ENCODE results near the gene SLC28A1. TPM values are rescaled to one million over a fixed set of nuclear protein-coding genes. Genes with fewer than 3 reads are reported as not detected.

SLC28A1 gene
- polyA plus RNA-seq, 1 of the 3 experiments (the other 2 are of a cell fraction) = not detected

DNA sequence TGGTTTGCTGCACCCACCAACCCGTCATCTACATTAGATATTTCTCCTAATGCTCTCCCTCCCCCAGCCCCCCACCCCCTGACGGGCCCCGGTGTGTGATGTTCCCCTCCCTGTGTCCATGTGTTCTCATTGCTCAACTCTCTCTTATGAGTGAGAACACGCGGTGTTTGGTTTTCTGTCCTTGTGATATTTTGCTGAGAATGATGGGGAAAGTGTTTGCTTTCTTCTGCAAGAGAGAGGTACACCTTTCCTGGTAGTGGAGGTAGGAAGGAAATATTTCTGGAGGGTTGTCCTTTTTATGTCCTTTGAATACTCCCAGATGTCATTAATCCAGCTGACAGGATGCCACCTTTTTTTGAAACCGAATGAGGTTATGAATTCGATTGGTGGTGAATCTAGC is 10.5 kb upstream of the SLC28A1 start:
- no peak overlapping the region for H3K9ac ChIP-seq
- CTCF ChIA-PET = interaction anchor here (0.7 to 1.5 kb wide), 3 partner anchors 34 to 235 kb away, joined by 3 read pairs; partner anchors contain the start of gene NMB
- 85% methylated on average over 7 of the region's 7 CpGs for WGBS (ENCODE audit: low lambda C conversion rate)

More for the DNA sequence above, 10.5 kb upstream of the SLC28A1 start:
- Histone ChIP-seq H3K9me3 (no peaks in the 10 kb centered on the region), H3K9me2 (no peaks in the 10 kb centered on the region), H3K4me3 (ENCODE audit: low read depth in 2 of 2, low read length in 1 of 2) (no peak overlapping the region), H3K4me2 (no peak overlapping the region), H3K27me3 (ENCODE audit: insufficient read depth) (no peaks in the 10 kb centered on the region), H4K20me1 (ENCODE audit: insufficient read depth) (no peaks in the 10 kb centered on the region), H3K79me2 (ENCODE audit: insufficient read depth) (no peaks in the 10 kb centered on the region), H3K36me3 (replicated peaks in 1 of 2; ENCODE audit: control insufficient read depth in 1 of 2, insufficient read depth in 2 of 2, low read length in 1 of 2) (no peaks in the 10 kb centered on the region), H3K27ac (ENCODE audit: low read depth in 2 of 2, low read length in 1 of 2) (no peak overlapping the region), H3K4me1 (ENCODE audit: control insufficient read depth in 1 of 2, insufficient read depth in 2 of 2, low read depth in 1 of 2, low read length in 1 of 2) (peaks cover 0 to 18% of the 10 kb centered on the region in 2 experiments; a peak in 2 of 4 replicates), H3F3A (replicated peaks; ENCODE audit: insufficient read depth) (no peaks in the 10 kb centered on the region), H2AFZ (ENCODE audit: low read depth) (no peak overlapping the region)
- POLR2A ChIA-PET = no interaction called here
- TF ChIP-seq RFX5 (IDR thresholded peaks at IDR 0.05; ENCODE audit: low read length) (no peak), TEAD4 (IDR thresholded peaks at IDR 0.05; ENCODE audit: borderline replicate concordance, insufficient read depth) (no peak), EP300 (IDR thresholded peaks at IDR 0.05; ENCODE audit: borderline replicate concordance in 1 of 2, low read depth in 1 of 2, low read length in 1 of 2) (no peak), SIN3A (IDR thresholded peaks at IDR 0.05; ENCODE audit: borderline replicate concordance, low read depth, low read length) (no peak), RAD21 (IDR thresholded peaks at IDR 0.05; ENCODE audit: low read length) (no peak), JUND (IDR thresholded peaks at IDR 0.05) (no peak), MXI1 (IDR thresholded peaks at IDR 0.05; ENCODE audit: low read depth, low read length) (no peak), FOSL2 (IDR thresholded peaks at IDR 0.05; ENCODE audit: borderline replicate concordance, low read depth) (no peak), YY1 (IDR thresholded peaks at IDR 0.05; ENCODE audit: low read depth) (no peak), RCOR1 (IDR thresholded peaks at IDR 0.05; ENCODE audit: low read length) (no peak)
- TF ChIP-seq, protein P1, sequence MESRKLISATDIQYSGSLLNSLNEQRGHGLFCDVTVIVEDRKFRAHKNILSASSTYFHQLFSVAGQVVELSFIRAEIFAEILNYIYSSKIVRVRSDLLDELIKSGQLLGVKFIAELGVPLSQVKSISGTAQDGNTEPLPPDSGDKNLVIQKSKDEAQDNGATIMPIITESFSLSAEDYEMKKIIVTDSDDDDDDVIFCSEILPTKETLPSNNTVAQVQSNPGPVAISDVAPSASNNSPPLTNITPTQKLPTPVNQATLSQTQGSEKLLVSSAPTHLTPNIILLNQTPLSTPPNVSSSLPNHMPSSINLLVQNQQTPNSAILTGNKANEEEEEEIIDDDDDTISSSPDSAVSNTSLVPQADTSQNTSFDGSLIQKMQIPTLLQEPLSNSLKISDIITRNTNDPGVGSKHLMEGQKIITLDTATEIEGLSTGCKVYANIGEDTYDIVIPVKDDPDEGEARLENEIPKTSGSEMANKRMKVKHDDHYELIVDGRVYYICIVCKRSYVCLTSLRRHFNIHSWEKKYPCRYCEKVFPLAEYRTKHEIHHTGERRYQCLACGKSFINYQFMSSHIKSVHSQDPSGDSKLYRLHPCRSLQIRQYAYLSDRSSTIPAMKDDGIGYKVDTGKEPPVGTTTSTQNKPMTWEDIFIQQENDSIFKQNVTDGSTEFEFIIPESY (IDR thresholded peaks at IDR 0.05; ENCODE audit: borderline replicate concordance, low read depth) = no peak
- TF ChIP-seq, protein P2, sequence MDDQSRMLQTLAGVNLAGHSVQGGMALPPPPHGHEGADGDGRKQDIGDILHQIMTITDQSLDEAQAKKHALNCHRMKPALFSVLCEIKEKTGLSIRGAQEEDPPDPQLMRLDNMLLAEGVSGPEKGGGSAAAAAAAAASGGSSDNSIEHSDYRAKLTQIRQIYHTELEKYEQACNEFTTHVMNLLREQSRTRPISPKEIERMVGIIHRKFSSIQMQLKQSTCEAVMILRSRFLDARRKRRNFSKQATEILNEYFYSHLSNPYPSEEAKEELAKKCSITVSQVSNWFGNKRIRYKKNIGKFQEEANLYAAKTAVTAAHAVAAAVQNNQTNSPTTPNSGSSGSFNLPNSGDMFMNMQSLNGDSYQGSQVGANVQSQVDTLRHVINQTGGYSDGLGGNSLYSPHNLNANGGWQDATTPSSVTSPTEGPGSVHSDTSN (IDR thresholded peaks at IDR 0.05) = no peak
- TF ChIP-seq, protein P3, sequence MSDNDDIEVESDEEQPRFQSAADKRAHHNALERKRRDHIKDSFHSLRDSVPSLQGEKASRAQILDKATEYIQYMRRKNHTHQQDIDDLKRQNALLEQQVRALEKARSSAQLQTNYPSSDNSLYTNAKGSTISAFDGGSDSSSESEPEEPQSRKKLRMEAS (IDR thresholded peaks at IDR 0.05; ENCODE audit: low read depth) = no peak
- TF ChIP-seq, protein P4, sequence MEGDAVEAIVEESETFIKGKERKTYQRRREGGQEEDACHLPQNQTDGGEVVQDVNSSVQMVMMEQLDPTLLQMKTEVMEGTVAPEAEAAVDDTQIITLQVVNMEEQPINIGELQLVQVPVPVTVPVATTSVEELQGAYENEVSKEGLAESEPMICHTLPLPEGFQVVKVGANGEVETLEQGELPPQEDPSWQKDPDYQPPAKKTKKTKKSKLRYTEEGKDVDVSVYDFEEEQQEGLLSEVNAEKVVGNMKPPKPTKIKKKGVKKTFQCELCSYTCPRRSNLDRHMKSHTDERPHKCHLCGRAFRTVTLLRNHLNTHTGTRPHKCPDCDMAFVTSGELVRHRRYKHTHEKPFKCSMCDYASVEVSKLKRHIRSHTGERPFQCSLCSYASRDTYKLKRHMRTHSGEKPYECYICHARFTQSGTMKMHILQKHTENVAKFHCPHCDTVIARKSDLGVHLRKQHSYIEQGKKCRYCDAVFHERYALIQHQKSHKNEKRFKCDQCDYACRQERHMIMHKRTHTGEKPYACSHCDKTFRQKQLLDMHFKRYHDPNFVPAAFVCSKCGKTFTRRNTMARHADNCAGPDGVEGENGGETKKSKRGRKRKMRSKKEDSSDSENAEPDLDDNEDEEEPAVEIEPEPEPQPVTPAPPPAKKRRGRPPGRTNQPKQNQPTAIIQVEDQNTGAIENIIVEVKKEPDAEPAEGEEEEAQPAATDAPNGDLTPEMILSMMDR (IDR thresholded peaks at IDR 0.05) = no peak
- TF ChIP-seq, protein P5, sequence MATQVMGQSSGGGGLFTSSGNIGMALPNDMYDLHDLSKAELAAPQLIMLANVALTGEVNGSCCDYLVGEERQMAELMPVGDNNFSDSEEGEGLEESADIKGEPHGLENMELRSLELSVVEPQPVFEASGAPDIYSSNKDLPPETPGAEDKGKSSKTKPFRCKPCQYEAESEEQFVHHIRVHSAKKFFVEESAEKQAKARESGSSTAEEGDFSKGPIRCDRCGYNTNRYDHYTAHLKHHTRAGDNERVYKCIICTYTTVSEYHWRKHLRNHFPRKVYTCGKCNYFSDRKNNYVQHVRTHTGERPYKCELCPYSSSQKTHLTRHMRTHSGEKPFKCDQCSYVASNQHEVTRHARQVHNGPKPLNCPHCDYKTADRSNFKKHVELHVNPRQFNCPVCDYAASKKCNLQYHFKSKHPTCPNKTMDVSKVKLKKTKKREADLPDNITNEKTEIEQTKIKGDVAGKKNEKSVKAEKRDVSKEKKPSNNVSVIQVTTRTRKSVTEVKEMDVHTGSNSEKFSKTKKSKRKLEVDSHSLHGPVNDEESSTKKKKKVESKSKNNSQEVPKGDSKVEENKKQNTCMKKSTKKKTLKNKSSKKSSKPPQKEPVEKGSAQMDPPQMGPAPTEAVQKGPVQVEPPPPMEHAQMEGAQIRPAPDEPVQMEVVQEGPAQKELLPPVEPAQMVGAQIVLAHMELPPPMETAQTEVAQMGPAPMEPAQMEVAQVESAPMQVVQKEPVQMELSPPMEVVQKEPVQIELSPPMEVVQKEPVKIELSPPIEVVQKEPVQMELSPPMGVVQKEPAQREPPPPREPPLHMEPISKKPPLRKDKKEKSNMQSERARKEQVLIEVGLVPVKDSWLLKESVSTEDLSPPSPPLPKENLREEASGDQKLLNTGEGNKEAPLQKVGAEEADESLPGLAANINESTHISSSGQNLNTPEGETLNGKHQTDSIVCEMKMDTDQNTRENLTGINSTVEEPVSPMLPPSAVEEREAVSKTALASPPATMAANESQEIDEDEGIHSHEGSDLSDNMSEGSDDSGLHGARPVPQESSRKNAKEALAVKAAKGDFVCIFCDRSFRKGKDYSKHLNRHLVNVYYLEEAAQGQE (IDR thresholded peaks at IDR 0.05; ENCODE audit: low read depth, low read length) = no peak
- TF ChIP-seq, protein P6, sequence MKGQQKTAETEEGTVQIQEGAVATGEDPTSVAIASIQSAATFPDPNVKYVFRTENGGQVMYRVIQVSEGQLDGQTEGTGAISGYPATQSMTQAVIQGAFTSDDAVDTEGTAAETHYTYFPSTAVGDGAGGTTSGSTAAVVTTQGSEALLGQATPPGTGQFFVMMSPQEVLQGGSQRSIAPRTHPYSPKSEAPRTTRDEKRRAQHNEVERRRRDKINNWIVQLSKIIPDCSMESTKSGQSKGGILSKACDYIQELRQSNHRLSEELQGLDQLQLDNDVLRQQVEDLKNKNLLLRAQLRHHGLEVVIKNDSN (IDR thresholded peaks at IDR 0.05; ENCODE audit: borderline replicate concordance, low read depth) = no peak
- no peak for DNase-seq

Measured in SK-N-SH (cell line).